Caco-2 (cell line): ENCODE measurements around the gene GDAP2. TPM values are rescaled to one million over a fixed set of nuclear protein-coding genes. Genes with fewer than 3 reads are reported as not detected.

Experiments used
- BruUV-seq: library from RNA; stranded (reverse); fragments of 400-500 nt; replicated peaks from 2 replicates; lab custom pipeline; 2021; lab: Mats Ljungman, UMichigan
- CTCF ChIA-PET: fragments of 300-600 bp; sonication (Branson Sonifier 250); formaldehyde crosslinking; loops from one replicate; lab custom pipeline; 2022; ENCODE audit warnings: antibody characterized with exemption; lab: Charles Lee
- POLR2A ChIA-PET: fragments of 300-600 bp; sonication (Branson Sonifier 250); formaldehyde crosslinking; loops from one replicate; lab custom pipeline; 2022; ENCODE audit warnings: antibody characterized with exemption; lab: Charles Lee
- DNase-seq, 2 experiments: peaks; one replicate each; pipeline versions ENCODE4 v3.0.0 to v3.0.0-alpha.2; 2020 to 2022
- H3K27me3 ChIP-seq: replicated peaks from 2 replicates; pipeline ENCODE4 v1.6.0; 2011; ENCODE audit warnings: low read length; ENCODE audit not compliant: control insufficient read depth, insufficient read depth
- H3K36me3 ChIP-seq: 2 replicates; pipeline ENCODE4 v1.5.1; 2011; ENCODE audit warnings: low read length; ENCODE audit not compliant: control insufficient read depth, insufficient read depth
- H3K4me1 ChIP-seq: fragments of 250-450 bp; sonication (Bioruptor Pico); 2 replicates; pipeline ENCODE4 v1.5.1; 2020; ENCODE audit warnings: mild to moderate bottlenecking
- H3K4me3 ChIP-seq: 2 replicates; pipeline ENCODE4 v1.5.1; 2011; ENCODE audit warnings: low read depth, mild to moderate bottlenecking, control low read depth, low read length
- H3K9me3 ChIP-seq: fragments of 250-450 bp; sonication (Bioruptor Pico); 2 replicates; pipeline ENCODE4 v1.5.1; 2020; ENCODE audit warnings: mild to moderate bottlenecking, moderate library complexity
- H3K27ac Mint-ChIP-seq: one replicate; pipeline ENCODE4 v1.8.0; 2022; ENCODE audit warnings: mixed read lengths; ENCODE audit not compliant: unreplicated experiment
- H3K27me3 Mint-ChIP-seq: one replicate; pipeline ENCODE4 v1.8.0; 2022; ENCODE audit warnings: mixed read lengths; ENCODE audit not compliant: insufficient read depth, unreplicated experiment
- H3K36me3 Mint-ChIP-seq: one replicate; pipeline ENCODE4 v1.8.0; 2022; ENCODE audit warnings: mild to moderate bottlenecking, mixed read lengths; ENCODE audit not compliant: insufficient read depth, unreplicated experiment
- H3K4me1 Mint-ChIP-seq: one replicate; pipeline ENCODE4 v1.8.0; 2022; ENCODE audit warnings: low read depth, mixed read lengths; ENCODE audit not compliant: unreplicated experiment
- H3K4me3 Mint-ChIP-seq: one replicate; pipeline ENCODE4 v1.8.0; 2022; ENCODE audit warnings: mild to moderate bottlenecking, moderate library complexity, mixed read lengths; ENCODE audit not compliant: unreplicated experiment
- H3K9me3 Mint-ChIP-seq: one replicate; pipeline ENCODE4 v1.8.0; 2022; ENCODE audit warnings: mixed read lengths; ENCODE audit not compliant: unreplicated experiment
- CTCF ChIP-seq, 2 experiments: fragments of 200-600 bp in 1 of 2; IDR thresholded peaks; 1 replicate in 1 of 2; 2 replicates in 1 of 2; pipeline versions ENCODE4 v1.5.1 to v1.8.0; 2011 to 2022; ENCODE audit warnings: antibody characterized with exemption in 1 of 2, control low read depth in 1 of 2, inconsistent platforms in 1 of 2, low read depth in 1 of 2, low read length in 1 of 2, mild to moderate bottlenecking in 1 of 2, moderate library complexity in 1 of 2; ENCODE audit not compliant: insufficient read depth in 1 of 2, severe bottlenecking in 1 of 2, unreplicated experiment in 1 of 2
- intact Hi-C: fragments of 100-400 bp; cut with micrococcal nuclease; formaldehyde crosslinking; loops from one replicate; pipeline ENCODE4 v1.10.0; 2022; ENCODE audit not compliant: unreplicated experiment
- total RNA-seq: library from RNA; stranded (reverse); gene quantifications from 2 replicates; pipeline ENCODE4 v1.2.3, GENCODE V29; 2022

The GDAP2 gene
- total RNA-seq, 1 experiment from 2014 or later, result 16.4 TPM

- no peaks in the 10 kb centered on the region for H3K4me1 Mint-ChIP-seq
- BruUV-seq, result no TSS peak
- no peak for DNase-seq
- intact Hi-C loops, result no loop called here
- H3K9me3 ChIP-seq, result no peaks in the 10 kb centered on the region
- H3K9me3 Mint-ChIP-seq, result no peaks in the 10 kb centered on the region
- no peaks in the 10 kb centered on the region for H3K36me3 Mint-ChIP-seq
- POLR2A ChIA-PET, result no interaction called here
- H3K27ac Mint-ChIP-seq, result no peak overlapping the region
- H3K4me1 ChIP-seq, result no peaks in the 10 kb centered on the region
- no peaks in the 10 kb centered on the region for H3K27me3 Mint-ChIP-seq
- H3K27me3 ChIP-seq, result no peaks in the 10 kb centered on the region
- H3K4me3 ChIP-seq, result no peak overlapping the region
- CTCF ChIA-PET, result no interaction called here
- no peak for TF ChIP-seq CTCF (IDR thresholded peaks at IDR 0.05; ENCODE audit: insufficient read depth in 1 of 2, low read depth in 1 of 2, low read length in 1 of 2, severe bottlenecking in 1 of 2, unreplicated experiment in 1 of 2)
- no peaks in the 10 kb centered on the region for H3K36me3 ChIP-seq
- H3K4me3 Mint-ChIP-seq, result no peak overlapping the region
Measured at GRCh38 chr1:117971777-117972176, 42.4 kb upstream of the GDAP2 start.

GRCh38 chr1:117970252-117970651 is 40.8 kb upstream of the GDAP2 start:
- Histone ChIP-seq H3K4me3 (no peak overlapping the region), H3K4me1 (no peaks in the 10 kb centered on the region), H3K36me3 (no peaks in the 10 kb centered on the region), H3K9me3 (no peaks in the 10 kb centered on the region), H3K27me3 (no peaks in the 10 kb centered on the region)
- ChIA-PET POLR2A (no interaction called here), CTCF (no interaction called here)
- TF ChIP-seq CTCF (IDR thresholded peaks at IDR 0.05; ENCODE audit: insufficient read depth in 1 of 2, low read depth in 1 of 2, low read length in 1 of 2, severe bottlenecking in 1 of 2, unreplicated experiment in 1 of 2), result no peak
- Mint-ChIP-seq H3K4me1 (no peaks in the 10 kb centered on the region), H3K9me3 (no peaks in the 10 kb centered on the region), H3K36me3 (peaks cover 4% of the 10 kb centered on the region), H3K27ac (no peak overlapping the region), H3K4me3 (no peak overlapping the region), H3K27me3 (no peaks in the 10 kb centered on the region)
- DNase-seq, result no peak
- intact Hi-C loops, result no loop called here
- no TSS peak for BruUV-seq

GRCh38 chr1:117967881-117968280 is 38.5 kb upstream of the GDAP2 start:
- Mint-ChIP-seq H3K4me3 (no peak overlapping the region), H3K27me3 (no peaks in the 10 kb centered on the region), H3K4me1 (no peaks in the 10 kb centered on the region), H3K27ac (no peak overlapping the region), H3K36me3 (peaks cover 4% of the 10 kb centered on the region), H3K9me3 (no peaks in the 10 kb centered on the region)
- Histone ChIP-seq H3K4me3 (no peak overlapping the region), H3K36me3 (no peaks in the 10 kb centered on the region), H3K27me3 (no peaks in the 10 kb centered on the region), H3K9me3 (no peaks in the 10 kb centered on the region), H3K4me1 (no peaks in the 10 kb centered on the region)
- intact Hi-C loops, result no loop called here
- BruUV-seq, result no TSS peak
- DNase-seq, result no peak
- CTCF ChIA-PET, result no interaction called here
- TF ChIP-seq CTCF (IDR thresholded peaks at IDR 0.05; ENCODE audit: insufficient read depth in 1 of 2, low read depth in 1 of 2, low read length in 1 of 2, severe bottlenecking in 1 of 2, unreplicated experiment in 1 of 2), result no peak
- POLR2A ChIA-PET, result no interaction called here
